Measurements from ENCODE around the gene SEPTIN8. TPM values are rescaled to one million over a fixed set of nuclear protein-coding genes. Genes with fewer than 3 reads are reported as not detected.

The SEPTIN8 gene
- total RNA-seq, 1 donor from 2014 or later, result 97.5 TPM

DNA sequence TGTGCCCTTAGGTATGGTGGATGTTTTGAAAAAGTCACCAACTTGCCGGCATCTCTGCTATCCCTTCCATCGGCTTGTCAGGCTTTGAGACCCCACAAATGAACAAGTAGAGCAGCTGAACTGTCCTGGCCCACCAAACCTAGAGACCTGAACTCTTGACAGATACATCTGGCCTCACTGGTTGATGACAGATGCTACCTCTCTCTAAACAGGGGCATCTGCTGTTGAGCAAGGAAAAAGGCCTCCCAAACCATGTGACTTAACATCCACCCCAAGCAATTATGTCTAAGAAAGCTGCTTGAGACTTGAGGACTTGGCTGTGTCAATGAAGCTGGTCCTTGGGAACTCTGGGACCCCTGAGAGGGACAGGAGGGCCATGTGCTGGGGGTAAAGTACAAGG lies 27.5 kb downstream of the SEPTIN8 start:
- H3K36me3 Mint-ChIP-seq (ENCODE audit: low read depth, unreplicated experiment), result peaks cover 13% of the 10 kb centered on the region
- no peak for FAIRE-seq
- H3K27ac ChIP-seq (ENCODE audit: low read depth, low read length), result no peak overlapping the region

DNA sequence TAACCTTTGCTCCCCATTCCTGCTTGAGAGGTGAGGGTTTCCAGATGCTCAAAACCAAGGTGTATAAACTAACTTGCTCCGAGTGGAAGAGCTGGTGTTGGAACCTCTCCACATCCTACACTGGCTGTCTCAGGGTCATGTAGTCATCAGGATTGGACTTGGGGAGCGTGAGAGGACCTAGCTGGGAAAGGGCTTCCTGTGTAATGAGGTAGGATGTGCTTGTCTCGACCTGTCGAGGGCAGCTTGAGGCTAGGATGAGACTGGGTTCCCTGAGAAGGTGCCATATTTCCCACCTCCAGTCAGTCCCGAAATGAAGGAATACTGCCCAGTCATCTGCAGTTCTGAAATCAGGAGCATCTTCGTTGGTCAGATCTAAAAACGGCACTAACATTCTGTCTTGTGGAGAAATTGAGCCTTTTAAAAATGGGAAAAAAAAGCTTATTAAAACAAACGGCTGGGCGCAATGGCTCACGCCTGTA lies 28.5 kb downstream of the SEPTIN8 start:
- no peaks in the 10 kb centered on the region for H4K20me1 ChIP-seq (ENCODE audit: insufficient read depth, low read length)
- no peaks in the 10 kb centered on the region for H3K36me3 ChIP-seq (ENCODE audit: insufficient read depth, low read length)
- Mint-ChIP-seq H3K27ac (ENCODE audit: unreplicated experiment) (no peak overlapping the region), H3K27me3 (ENCODE audit: low read depth, unreplicated experiment) (peaks cover 29% of the 10 kb centered on the region), H3K4me3 (ENCODE audit: unreplicated experiment) (peak overlapping the region; percentile 66), H3K4me1 (ENCODE audit: low read depth, unreplicated experiment) (peaks cover under 1% of the 10 kb centered on the region), H3K9me3 (ENCODE audit: unreplicated experiment) (peaks cover 3% of the 10 kb centered on the region), H3K36me3 (ENCODE audit: low read depth, unreplicated experiment) (peaks cover 13% of the 10 kb centered on the region)
- no peak overlapping the region for H3K4me2 ChIP-seq (ENCODE audit: low read length)
- H3K27me3 ChIP-seq (ENCODE audit: insufficient read depth, low read length), result peaks cover 32% of the 10 kb centered on the region
- H3K4me3 ChIP-seq (ENCODE audit: insufficient read depth, low read depth, low read length), result no peak overlapping the region
- no peak overlapping the region for H3K9ac ChIP-seq (ENCODE audit: low read length)
- FAIRE-seq (no peak), DNase-seq (ENCODE audit: low read depth) (no peak)
- no peaks in the 10 kb centered on the region for H3K79me2 ChIP-seq (ENCODE audit: insufficient read depth, low read length)
- no peak overlapping the region for H2AFZ ChIP-seq (ENCODE audit: low read depth, low read length)
- TF ChIP-seq, protein P1, sequence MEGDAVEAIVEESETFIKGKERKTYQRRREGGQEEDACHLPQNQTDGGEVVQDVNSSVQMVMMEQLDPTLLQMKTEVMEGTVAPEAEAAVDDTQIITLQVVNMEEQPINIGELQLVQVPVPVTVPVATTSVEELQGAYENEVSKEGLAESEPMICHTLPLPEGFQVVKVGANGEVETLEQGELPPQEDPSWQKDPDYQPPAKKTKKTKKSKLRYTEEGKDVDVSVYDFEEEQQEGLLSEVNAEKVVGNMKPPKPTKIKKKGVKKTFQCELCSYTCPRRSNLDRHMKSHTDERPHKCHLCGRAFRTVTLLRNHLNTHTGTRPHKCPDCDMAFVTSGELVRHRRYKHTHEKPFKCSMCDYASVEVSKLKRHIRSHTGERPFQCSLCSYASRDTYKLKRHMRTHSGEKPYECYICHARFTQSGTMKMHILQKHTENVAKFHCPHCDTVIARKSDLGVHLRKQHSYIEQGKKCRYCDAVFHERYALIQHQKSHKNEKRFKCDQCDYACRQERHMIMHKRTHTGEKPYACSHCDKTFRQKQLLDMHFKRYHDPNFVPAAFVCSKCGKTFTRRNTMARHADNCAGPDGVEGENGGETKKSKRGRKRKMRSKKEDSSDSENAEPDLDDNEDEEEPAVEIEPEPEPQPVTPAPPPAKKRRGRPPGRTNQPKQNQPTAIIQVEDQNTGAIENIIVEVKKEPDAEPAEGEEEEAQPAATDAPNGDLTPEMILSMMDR (IDR thresholded peaks at IDR 0.05; ENCODE audit: insufficient read depth, low read depth, low read length), result no peak
- TF ChIP-seq EZH2 (IDR thresholded peaks at IDR 0.05; ENCODE audit: insufficient read depth, low read length), result no peak
- H3K9me3 ChIP-seq (ENCODE audit: insufficient read depth, low read depth, low read length), result no peaks in the 10 kb centered on the region
- no peak overlapping the region for H3K27ac ChIP-seq (ENCODE audit: low read depth, low read length)
- H3K4me1 ChIP-seq (ENCODE audit: insufficient read depth, low read length), result peaks cover 3% of the 10 kb centered on the region

More for the DNA sequence above, 27.5 kb downstream of the SEPTIN8 start:
- Histone ChIP-seq H2AFZ (ENCODE audit: low read depth, low read length) (no peak overlapping the region), H3K4me2 (ENCODE audit: low read length) (no peak overlapping the region), H3K4me3 (ENCODE audit: insufficient read depth, low read depth, low read length) (no peak overlapping the region), H3K27me3 (ENCODE audit: insufficient read depth, low read length) (peaks cover 32% of the 10 kb centered on the region), H3K36me3 (ENCODE audit: insufficient read depth, low read length) (no peaks in the 10 kb centered on the region), H3K4me1 (ENCODE audit: insufficient read depth, low read length) (peaks cover 3% of the 10 kb centered on the region), H3K79me2 (ENCODE audit: insufficient read depth, low read length) (no peaks in the 10 kb centered on the region), H4K20me1 (ENCODE audit: insufficient read depth, low read length) (no peaks in the 10 kb centered on the region), H3K9ac (ENCODE audit: low read length) (no peak overlapping the region), H3K9me3 (ENCODE audit: insufficient read depth, low read depth, low read length) (no peaks in the 10 kb centered on the region)
- DNase-seq (ENCODE audit: low read depth), result no peak
- TF ChIP-seq, protein P1 (IDR thresholded peaks at IDR 0.05; ENCODE audit: insufficient read depth, low read depth, low read length), result no peak
- no peak for TF ChIP-seq EZH2 (IDR thresholded peaks at IDR 0.05; ENCODE audit: insufficient read depth, low read length)
- Mint-ChIP-seq H3K27me3 (ENCODE audit: low read depth, unreplicated experiment) (peaks cover 29% of the 10 kb centered on the region), H3K4me1 (ENCODE audit: low read depth, unreplicated experiment) (peaks cover 3% of the 10 kb centered on the region), H3K9me3 (ENCODE audit: unreplicated experiment) (peaks cover 3% of the 10 kb centered on the region), H3K27ac (ENCODE audit: unreplicated experiment) (no peak overlapping the region), H3K4me3 (ENCODE audit: unreplicated experiment) (no peak overlapping the region)

DNA sequence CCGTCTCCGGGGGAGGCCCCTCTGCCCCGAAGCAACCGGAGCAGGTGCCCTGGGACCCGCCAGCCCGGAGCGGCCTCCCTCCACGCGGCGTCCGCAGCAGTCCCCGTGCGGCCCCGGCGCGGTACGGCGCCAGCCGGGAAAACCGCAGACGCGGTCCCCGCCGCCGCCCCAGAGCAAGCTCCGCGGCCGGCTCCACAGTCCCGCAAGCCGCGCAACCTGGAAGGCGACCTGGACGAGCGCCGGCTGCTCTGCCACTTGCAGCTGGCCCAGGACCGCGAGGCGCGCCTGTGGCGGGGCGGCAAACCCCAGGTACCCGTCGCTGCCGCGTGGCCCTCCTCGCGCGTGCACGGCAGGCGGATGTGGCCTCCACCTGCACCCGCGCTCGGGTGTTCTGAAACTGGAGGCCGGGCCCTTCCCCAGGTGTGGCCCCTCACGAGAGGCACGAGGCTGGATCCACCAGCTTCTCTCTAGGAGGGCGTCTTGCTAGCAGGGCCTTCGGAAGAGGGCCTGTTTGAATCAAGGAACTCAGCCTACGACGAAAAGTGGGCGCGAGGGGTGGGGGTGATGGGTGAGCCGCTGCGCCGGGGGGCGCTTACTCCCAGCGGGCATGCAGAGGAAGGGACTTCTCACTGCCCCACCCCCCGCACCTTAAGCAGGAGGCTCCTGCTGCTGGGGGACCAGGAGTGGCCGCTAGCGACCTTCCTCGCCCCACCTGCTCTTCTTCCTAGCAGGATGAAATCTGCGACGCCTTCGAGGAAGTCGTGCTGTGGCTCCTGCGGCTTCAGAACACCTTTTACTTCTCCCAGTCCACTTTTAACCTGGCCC lies 29.2 kb downstream of the SEPTIN8 start:
- H4K20me1 ChIP-seq (ENCODE audit: insufficient read depth, low read length), result no peaks in the 10 kb centered on the region
- Mint-ChIP-seq H3K4me3 (ENCODE audit: unreplicated experiment) (peak overlapping the region; percentile 66), H3K36me3 (ENCODE audit: low read depth, unreplicated experiment) (peaks cover 13% of the 10 kb centered on the region), H3K27ac (ENCODE audit: unreplicated experiment) (no peak overlapping the region), H3K4me1 (ENCODE audit: low read depth, unreplicated experiment) (no peaks in the 10 kb centered on the region), H3K9me3 (ENCODE audit: unreplicated experiment) (peaks cover 3% of the 10 kb centered on the region), H3K27me3 (ENCODE audit: low read depth, unreplicated experiment) (peaks cover 29% of the 10 kb centered on the region)
- peaks cover 3% of the 10 kb centered on the region for H3K4me1 ChIP-seq (ENCODE audit: insufficient read depth, low read length)
- H3K9me3 ChIP-seq (ENCODE audit: insufficient read depth, low read depth, low read length), result no peaks in the 10 kb centered on the region
- no peaks in the 10 kb centered on the region for H3K36me3 ChIP-seq (ENCODE audit: insufficient read depth, low read length)
- FAIRE-seq (no peak), DNase-seq (ENCODE audit: low read depth) (no peak)
- TF ChIP-seq EZH2 (IDR thresholded peaks at IDR 0.05; ENCODE audit: insufficient read depth, low read length), result peak; percentile 98
- TF ChIP-seq, protein P1 (IDR thresholded peaks at IDR 0.05; ENCODE audit: insufficient read depth, low read depth, low read length), result no peak
- peak overlapping the region; percentile 75 for H2AFZ ChIP-seq (ENCODE audit: low read depth, low read length)
- H3K9ac ChIP-seq (ENCODE audit: low read length), result no peak overlapping the region
- H3K4me3 ChIP-seq (ENCODE audit: insufficient read depth, low read depth, low read length), result peak overlapping the region; percentile 5
- no peaks in the 10 kb centered on the region for H3K79me2 ChIP-seq (ENCODE audit: insufficient read depth, low read length)
- no peak overlapping the region for H3K27ac ChIP-seq (ENCODE audit: low read depth, low read length)
- peaks cover 32% of the 10 kb centered on the region for H3K27me3 ChIP-seq (ENCODE audit: insufficient read depth, low read length)
- H3K4me2 ChIP-seq (ENCODE audit: low read length), result peak overlapping the region; percentile 81
